HEK293 (cell line): ENCODE results near the gene CFAP57.

ENCODE experiments used
- CTCF ChIA-PET: fragments of 350-600 bp; formaldehyde crosslinking; extraction: SDS; loops from one replicate; lab custom pipeline; 2021; ENCODE audit warnings: antibody characterized with exemption; lab: Yijun Ruan, JAX
- POLR2A ChIA-PET: fragments of 300-600 bp; formaldehyde crosslinking; extraction: SDS; loops from one replicate; lab custom pipeline; 2020; ENCODE audit warnings: antibody characterized with exemption, inconsistent platforms; lab: Yijun Ruan, JAX
- H3K27ac ChIP-seq: fragments of 200-500 bp; sonication (Bioruptor generic); 2 replicates; pipeline ENCODE4 v1.5.1; 2014; ENCODE audit warnings: low read depth, low read length, control low read depth, inconsistent platforms; ENCODE audit errors: extremely low read depth
- H3K36me3 ChIP-seq, 2 experiments: fragments of 200-500 bp in 1 of 2; sonication (Bioruptor generic) in 1 of 2; 1 replicate in 1 of 2; 2 replicates in 1 of 2; pipeline ENCODE4 v1.5.1; 2014 to 2017; ENCODE audit warnings: inconsistent platforms in 2 of 2, low read length in 2 of 2; ENCODE audit not compliant: control insufficient read depth in 2 of 2, insufficient read depth in 1 of 2
- H3K4me1 ChIP-seq: fragments of 200-500 bp; sonication (Bioruptor generic); 2 replicates; pipeline ENCODE4 v1.5.1; 2014; ENCODE audit warnings: mild to moderate bottlenecking, low read length, inconsistent platforms; ENCODE audit not compliant: control insufficient read depth, insufficient read depth
- H3K4me3 ChIP-seq: 2 replicates; pipeline ENCODE4 v1.5.1; 2011; ENCODE audit warnings: low read depth, mild to moderate bottlenecking, control low read depth, low read length, moderate library complexity
- H3K9me3 ChIP-seq: fragments of 200-500 bp; sonication (Bioruptor generic); 2 replicates; pipeline ENCODE4 v1.5.1; 2014; ENCODE audit warnings: low read depth, low read length, inconsistent platforms; ENCODE audit not compliant: control insufficient read depth, insufficient read depth
- GFI1B ChIP-seq: fragments of 450-650 bp; formaldehyde crosslinking; IDR thresholded peaks from 2 replicates; pipeline ENCODE4 v1.5.1; 2016; ENCODE audit warnings: missing biosample characterization, missing genetic modification characterization
- GLIS1 ChIP-seq: fragments of 450-650 bp; formaldehyde crosslinking; IDR thresholded peaks from 2 replicates; pipeline ENCODE4 v1.5.1; 2016; ENCODE audit warnings: missing biosample characterization, missing genetic modification characterization
- HIC1 ChIP-seq: fragments of 450-650 bp; formaldehyde crosslinking; IDR thresholded peaks from 2 replicates; pipeline ENCODE4 v1.5.1; 2016; ENCODE audit warnings: missing biosample characterization, missing genetic modification characterization
- KLF1 ChIP-seq: fragments of 450-650 bp; formaldehyde crosslinking; IDR thresholded peaks from 2 replicates; pipeline ENCODE4 v1.5.1; 2016; ENCODE audit warnings: missing biosample characterization, missing genetic modification characterization
- KLF8 ChIP-seq: fragments of 450-650 bp; formaldehyde crosslinking; IDR thresholded peaks from 2 replicates; pipeline ENCODE4 v1.5.1; 2016; ENCODE audit warnings: missing biosample characterization, missing genetic modification characterization
- MEIS1 ChIP-seq: sonication (generic); formaldehyde crosslinking; IDR thresholded peaks from 2 replicates; pipeline ENCODE4 v1.8.1; 2022; ENCODE audit warnings: missing genetic modification reagents, mild to moderate bottlenecking, borderline replicate concordance
- MYNN ChIP-seq: fragments of 450-650 bp; formaldehyde crosslinking; IDR thresholded peaks from 2 replicates; pipeline ENCODE4 v1.5.1; 2016; ENCODE audit warnings: missing biosample characterization, missing genetic modification characterization, borderline replicate concordance
- WT1 ChIP-seq: fragments of 450-650 bp; formaldehyde crosslinking; IDR thresholded peaks from 2 replicates; pipeline ENCODE4 v1.5.1; 2016; ENCODE audit warnings: missing biosample characterization, missing genetic modification characterization
- YY2 ChIP-seq: fragments of 450-650 bp; formaldehyde crosslinking; IDR thresholded peaks from 2 replicates; pipeline ENCODE4 v1.5.1; 2016; ENCODE audit warnings: missing biosample characterization, missing genetic modification characterization
- ZBTB10 ChIP-seq: fragments of 450-650 bp; formaldehyde crosslinking; IDR thresholded peaks from 2 replicates; pipeline ENCODE4 v1.5.1; 2016; ENCODE audit warnings: missing biosample characterization, missing genetic modification characterization
- ZBTB17 ChIP-seq: fragments of 450-650 bp; formaldehyde crosslinking; IDR thresholded peaks from 2 replicates; pipeline ENCODE4 v1.5.1; 2016; ENCODE audit warnings: missing biosample characterization, missing genetic modification characterization
- ZBTB20 ChIP-seq: fragments of 450-650 bp; formaldehyde crosslinking; IDR thresholded peaks from 2 replicates; pipeline ENCODE4 v1.5.1; 2016; ENCODE audit warnings: missing biosample characterization, missing genetic modification characterization
- ZBTB48 ChIP-seq: fragments of 450-650 bp; formaldehyde crosslinking; IDR thresholded peaks from 2 replicates; pipeline ENCODE4 v1.5.1; 2016; ENCODE audit warnings: missing biosample characterization, missing genetic modification characterization
- ZBTB8A ChIP-seq: fragments of 450-650 bp; formaldehyde crosslinking; IDR thresholded peaks from 2 replicates; pipeline ENCODE4 v1.5.1; 2016; ENCODE audit warnings: missing biosample characterization, missing genetic modification characterization
- ZFHX2 ChIP-seq: fragments of 450-650 bp; formaldehyde crosslinking; conservative IDR thresholded peaks from 2 replicates; pipeline ENCODE4 v1.5.1; 2016; ENCODE audit warnings: missing biosample characterization, missing genetic modification characterization
- ZFP69B ChIP-seq: fragments of 450-650 bp; formaldehyde crosslinking; IDR thresholded peaks from 2 replicates; pipeline ENCODE4 v1.5.1; 2016; ENCODE audit warnings: missing biosample characterization, missing genetic modification characterization
- ZNF112 ChIP-seq: fragments of 450-650 bp; formaldehyde crosslinking; IDR thresholded peaks from 2 replicates; pipeline ENCODE4 v1.5.0; 2017; ENCODE audit warnings: missing biosample characterization, missing genetic modification characterization
- ZNF211 ChIP-seq: fragments of 450-650 bp; formaldehyde crosslinking; IDR thresholded peaks from 2 replicates; pipeline ENCODE4 v1.5.1; 2016; ENCODE audit warnings: low read depth, missing biosample characterization, missing genetic modification characterization
- ZNF239 ChIP-seq: fragments of 450-650 bp; formaldehyde crosslinking; IDR thresholded peaks from 2 replicates; pipeline ENCODE4 v1.5.1; 2016; ENCODE audit warnings: missing biosample characterization, missing genetic modification characterization
- ZNF302 ChIP-seq: fragments of 450-650 bp; formaldehyde crosslinking; IDR thresholded peaks from 2 replicates; pipeline ENCODE4 v1.5.1; 2016; ENCODE audit warnings: missing biosample characterization, missing genetic modification characterization, low read depth
- ZNF311 ChIP-seq: fragments of 450-650 bp; formaldehyde crosslinking; IDR thresholded peaks from 2 replicates; pipeline ENCODE4 v1.5.1; 2017; ENCODE audit warnings: missing biosample characterization, missing genetic modification characterization, borderline replicate concordance
- ZNF366 ChIP-seq: fragments of 450-650 bp; formaldehyde crosslinking; conservative IDR thresholded peaks from 2 replicates; pipeline ENCODE4 v1.5.1; 2016; ENCODE audit warnings: missing biosample characterization, missing genetic modification characterization
- ZNF48 ChIP-seq: fragments of 450-650 bp; formaldehyde crosslinking; IDR thresholded peaks from 2 replicates; pipeline ENCODE4 v1.5.1; 2016; ENCODE audit warnings: missing biosample characterization, missing genetic modification characterization
- ZNF544 ChIP-seq: fragments of 450-650 bp; formaldehyde crosslinking; IDR thresholded peaks from 2 replicates; pipeline ENCODE4 v1.5.0; 2017; ENCODE audit warnings: missing biosample characterization, missing genetic modification characterization
- ZNF560 ChIP-seq: fragments of 450-650 bp; formaldehyde crosslinking; IDR thresholded peaks from 2 replicates; pipeline ENCODE4 v1.5.1; 2017; ENCODE audit warnings: missing biosample characterization, missing genetic modification characterization, borderline replicate concordance
- ZNF654 ChIP-seq: fragments of 450-650 bp; formaldehyde crosslinking; IDR thresholded peaks from 2 replicates; pipeline ENCODE4 v1.5.1; 2016; ENCODE audit warnings: low read depth, missing biosample characterization, missing genetic modification characterization
- ZNF670 ChIP-seq: fragments of 450-650 bp; formaldehyde crosslinking; IDR thresholded peaks from 2 replicates; pipeline ENCODE4 v1.5.1; 2016; ENCODE audit warnings: missing biosample characterization, missing genetic modification characterization, low read depth
- ZNF768 ChIP-seq: fragments of 450-650 bp; formaldehyde crosslinking; IDR thresholded peaks from 2 replicates; pipeline ENCODE4 v1.5.1; 2018; ENCODE audit warnings: missing biosample characterization, mild to moderate bottlenecking, missing genetic modification characterization
- ZNF785 ChIP-seq: fragments of 450-650 bp; formaldehyde crosslinking; IDR thresholded peaks from 2 replicates; pipeline ENCODE4 v1.5.1; 2016; ENCODE audit warnings: missing biosample characterization, missing genetic modification characterization
- TF ChIP-seq, protein P1 (sequence below): fragments of 450-650 bp; formaldehyde crosslinking; IDR thresholded peaks from 2 replicates; pipeline ENCODE4 v1.5.1; 2016; ENCODE audit warnings: missing biosample characterization, missing genetic modification characterization
- TF ChIP-seq, protein P2 (sequence below): fragments of 450-650 bp; formaldehyde crosslinking; IDR thresholded peaks from 2 replicates; pipeline ENCODE4; 2016; ENCODE audit warnings: missing biosample characterization, missing genetic modification characterization

The CFAP57 gene

DNA sequence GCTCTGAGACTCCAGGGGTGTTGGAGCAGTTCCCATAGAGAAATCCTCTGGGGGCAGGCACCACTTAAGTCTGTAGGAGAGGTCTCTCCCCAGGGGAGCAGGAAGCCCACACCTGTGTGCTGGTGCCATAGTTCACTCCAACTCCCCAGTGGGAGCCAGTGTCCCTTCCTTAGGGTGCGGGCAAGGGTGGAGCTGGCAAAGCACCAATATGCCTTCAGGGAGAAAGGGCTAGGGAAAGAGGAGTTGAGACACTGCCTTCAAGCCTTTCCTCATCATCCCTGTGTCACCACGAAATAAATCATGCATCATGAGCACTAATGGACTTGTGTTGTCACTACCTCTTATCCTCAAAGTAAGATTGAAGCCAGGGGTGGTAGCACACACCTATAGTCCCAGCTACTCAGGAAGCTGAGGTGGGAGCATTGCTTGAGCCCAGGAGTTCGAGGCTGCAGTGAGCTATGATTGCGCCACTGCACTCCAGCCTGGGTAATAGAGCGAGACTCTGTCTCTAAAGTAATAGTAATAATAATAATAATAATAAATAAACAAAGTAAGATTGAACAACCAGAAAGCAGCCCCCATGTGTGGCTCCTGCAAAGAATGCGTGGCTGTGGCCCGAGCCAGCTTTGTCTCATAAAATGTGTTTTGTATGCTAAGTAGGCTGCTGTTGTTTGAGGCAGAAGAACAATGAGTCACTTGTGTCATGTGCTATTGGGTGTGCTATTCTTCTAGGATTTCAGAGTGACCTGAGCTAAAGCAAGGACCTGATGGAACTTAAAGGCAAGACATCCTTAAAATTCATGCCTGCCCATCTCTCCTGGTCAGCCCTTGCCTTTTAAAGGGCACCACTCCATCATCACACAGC, 122.0 kb downstream of the CFAP57 start:
- ChIA-PET POLR2A (no interaction called here), CTCF (interaction anchor here (0.6 to 1.2 kb wide), 4 partner anchors 8 to 54 kb away, joined by 3 to 5 read pairs (median 4); partner anchors contain the start of gene C1orf210)
- no peaks in the 10 kb centered on the region for H3K9me3 ChIP-seq
- no peaks in the 10 kb centered on the region for H3K36me3 ChIP-seq
- no peak overlapping the region for H3K4me3 ChIP-seq
- TF ChIP-seq KLF8 (tag by site-specific recombination) = 0 out of 2 replicates have a peak, but pooled peaks have one; percentile 39
- TF ChIP-seq ZNF785 (tag by site-specific recombination) = no peak
- TF ChIP-seq ZNF560 = no peak
- TF ChIP-seq WT1 (tag by site-specific recombination) = no peak
- TF ChIP-seq ZNF768 (tag by site-specific recombination) = no peak
- TF ChIP-seq MEIS1 (CRISPR knock-in tag) = no peak
- TF ChIP-seq ZNF654 (tag by site-specific recombination) = no peak
- no peak for TF ChIP-seq GFI1B (tag by site-specific recombination)
- TF ChIP-seq, protein P1, sequence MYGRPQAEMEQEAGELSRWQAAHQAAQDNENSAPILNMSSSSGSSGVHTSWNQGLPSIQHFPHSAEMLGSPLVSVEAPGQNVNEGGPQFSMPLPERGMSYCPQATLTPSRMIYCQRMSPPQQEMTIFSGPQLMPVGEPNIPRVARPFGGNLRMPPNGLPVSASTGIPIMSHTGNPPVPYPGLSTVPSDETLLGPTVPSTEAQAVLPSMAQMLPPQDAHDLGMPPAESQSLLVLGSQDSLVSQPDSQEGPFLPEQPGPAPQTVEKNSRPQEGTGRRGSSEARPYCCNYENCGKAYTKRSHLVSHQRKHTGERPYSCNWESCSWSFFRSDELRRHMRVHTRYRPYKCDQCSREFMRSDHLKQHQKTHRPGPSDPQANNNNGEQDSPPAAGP (tag by site-specific recombination) = peak; percentile 97
- 0 out of 2 replicates have a peak, but pooled peaks have one; percentile 29 for TF ChIP-seq ZNF366 (tag by site-specific recombination)
- TF ChIP-seq ZNF670 (tag by site-specific recombination) = no peak
- TF ChIP-seq HIC1 (tag by site-specific recombination) = no peak
- TF ChIP-seq ZBTB17 (tag by site-specific recombination) = peak; percentile 52; the same call in 1 of the 2 replicates
- no peak for TF ChIP-seq ZFP69B
- no peak for TF ChIP-seq ZNF239
- TF ChIP-seq, protein P2, sequence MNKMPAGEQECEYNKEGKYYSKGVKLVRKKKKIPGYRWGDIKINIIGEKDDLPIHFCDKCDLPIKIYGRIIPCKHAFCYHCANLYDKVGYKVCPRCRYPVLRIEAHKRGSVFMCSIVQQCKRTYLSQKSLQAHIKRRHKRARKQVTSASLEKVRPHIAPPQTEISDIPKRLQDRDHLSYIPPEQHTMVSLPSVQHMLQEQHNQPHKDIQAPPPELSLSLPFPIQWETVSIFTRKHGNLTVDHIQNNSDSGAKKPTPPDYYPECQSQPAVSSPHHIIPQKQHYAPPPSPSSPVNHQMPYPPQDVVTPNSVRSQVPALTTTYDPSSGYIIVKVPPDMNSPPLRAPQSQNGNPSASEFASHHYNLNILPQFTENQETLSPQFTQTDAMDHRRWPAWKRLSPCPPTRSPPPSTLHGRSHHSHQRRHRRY (tag by site-specific recombination) = no peak
- TF ChIP-seq ZFHX2 (tag by site-specific recombination) = no peak
- TF ChIP-seq YY2 (tag by site-specific recombination) = no peak
- TF ChIP-seq MYNN (tag by site-specific recombination) = no peak
- no peak for TF ChIP-seq ZNF544 (tag by site-specific recombination)
- peak; percentile 81 for TF ChIP-seq GLIS1 (tag by site-specific recombination)
- peaks cover 4% of the 10 kb centered on the region for H3K4me1 ChIP-seq
- no peak overlapping the region for H3K27ac ChIP-seq

DNA sequence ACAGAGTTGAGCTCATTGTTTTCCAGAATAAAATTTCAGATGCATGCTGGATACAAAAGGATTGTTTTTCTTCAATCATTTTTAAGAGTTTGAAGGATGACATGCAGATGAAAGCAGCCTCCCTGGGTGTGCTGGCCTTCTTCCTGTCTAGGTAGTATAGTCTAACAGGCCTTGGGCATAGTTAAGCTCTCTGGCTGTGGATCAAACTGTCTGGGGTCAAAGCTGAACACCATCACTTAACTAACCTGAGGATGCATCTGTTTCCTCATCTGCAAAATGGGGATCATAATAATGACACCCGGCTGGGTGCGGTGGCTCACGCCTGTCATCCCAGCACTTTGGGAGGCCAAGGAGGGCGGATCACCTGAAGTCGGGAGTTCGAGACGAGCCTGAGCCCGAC, 122.6 kb downstream of the CFAP57 start:
- Histone ChIP-seq H3K9me3 (no peaks in the 10 kb centered on the region), H3K4me3 (no peak overlapping the region), H3K27ac (no peak overlapping the region), H3K36me3 (no peaks in the 10 kb centered on the region), H3K4me1 (peaks cover 4% of the 10 kb centered on the region)
- CTCF ChIA-PET = interaction anchor here (1.2 kb wide), 2 partner anchors 9 to 28 kb away, joined by 4 to 5 read pairs; partner anchors contain the start of gene C1orf210
- POLR2A ChIA-PET = no interaction called here
- TF ChIP-seq ZNF48 (tag by site-specific recombination) = no peak
- no peak for TF ChIP-seq KLF1 (tag by site-specific recombination)
- TF ChIP-seq ZNF302 (tag by site-specific recombination) = no peak
- TF ChIP-seq ZBTB20 (tag by site-specific recombination) = no peak
- no peak for TF ChIP-seq ZNF211 (tag by site-specific recombination)
- no peak for TF ChIP-seq ZBTB48 (tag by site-specific recombination)
- TF ChIP-seq ZNF311 (tag by site-specific recombination) = no peak
- no peak for TF ChIP-seq ZNF112 (tag by site-specific recombination)
- TF ChIP-seq ZBTB10 (tag by site-specific recombination) = no peak
- TF ChIP-seq ZBTB8A (tag by site-specific recombination) = no peak
